SU-DHL-6 (cell line): ENCODE results near the gene THRA.

Experiments
- H2AFZ ChIP-seq: fragments of 200-600 bp; sonication (generic); 2 replicates; pipeline ENCODE4 v1.6.1; 2014; ENCODE audit warnings: low read depth, mild to moderate bottlenecking, moderate library complexity, mixed read lengths, antibody characterized with exemption, low read length; ENCODE audit not compliant: severe bottlenecking
- H3F3A ChIP-seq: fragments of 200-600 bp; shearing (Covaris generic); 2 replicates; pipeline ENCODE4 v1.6.0; 2016; ENCODE audit warnings: antibody characterized with exemption, mild to moderate bottlenecking; ENCODE audit not compliant: insufficient read depth
- H3K27ac ChIP-seq: fragments of 200-600 bp; sonication (generic); 2 replicates; pipeline ENCODE4 v1.5.1; 2016; ENCODE audit warnings: low read depth, mild to moderate bottlenecking, low read length, moderate library complexity, mixed read lengths
- H3K27me3 ChIP-seq: fragments of 200-600 bp; sonication (generic), shearing (Covaris generic); 2 replicates; pipeline ENCODE4 v1.6.0; 2014; ENCODE audit warnings: mild to moderate bottlenecking, low read length
- H3K36me3 ChIP-seq: fragments of 200-600 bp; sonication (generic); 2 replicates; pipeline ENCODE4 v1.6.1; 2014; ENCODE audit warnings: mild to moderate bottlenecking, low read length, mixed read lengths
- H3K4me2 ChIP-seq: fragments of 300-600, 200-600 bp; shearing (Covaris generic), sonication (generic); 2 replicates; pipeline ENCODE4 v1.6.0; 2014; ENCODE audit warnings: low read length, low read depth, mild to moderate bottlenecking; ENCODE audit not compliant: poor library complexity, severe bottlenecking
- H3K4me3 ChIP-seq: fragments of 200-600 bp; sonication (generic); 2 replicates; pipeline ENCODE4 v1.5.1; 2014; ENCODE audit warnings: antibody characterized with exemption, low read length, mild to moderate bottlenecking, mixed read lengths; ENCODE audit not compliant: insufficient read depth, poor library complexity, severe bottlenecking
- H3K79me2 ChIP-seq: fragments of 200-600 bp; sonication (generic); 2 replicates; pipeline ENCODE4 v1.6.1; 2014; ENCODE audit warnings: mild to moderate bottlenecking, low read length, moderate library complexity; ENCODE audit not compliant: insufficient read depth
- H3K9ac ChIP-seq: fragments of 200-600 bp; sonication (generic); 2 replicates; pipeline ENCODE4 v1.7.0; 2014; ENCODE audit warnings: mild to moderate bottlenecking, low read length
- H3K9me2 ChIP-seq: fragments of 200-600 bp; sonication (generic); replicated peaks from 2 replicates; pipeline ENCODE4 v1.6.1; 2014; ENCODE audit warnings: low read length; ENCODE audit not compliant: insufficient read depth
- H3K9me3 ChIP-seq: fragments of 200-600 bp; sonication (generic); 2 replicates; pipeline ENCODE4 v1.6.1; 2014; ENCODE audit warnings: low read length, mixed read lengths; ENCODE audit not compliant: insufficient read depth
- H4K20me1 ChIP-seq: fragments of 200-600 bp; sonication (generic); 2 replicates; pipeline ENCODE4 v1.6.1; 2014; ENCODE audit warnings: low read depth, mild to moderate bottlenecking, antibody characterized with exemption, low read length, moderate library complexity, mixed read lengths
- CTCF ChIP-seq: fragments of 200-600 bp; sonication (generic); IDR thresholded peaks from one replicate; pipeline ENCODE4 v1.5.1; 2017; ENCODE audit warnings: antibody characterized with exemption, mild to moderate bottlenecking, low read length, moderate library complexity; ENCODE audit not compliant: insufficient read depth, poor library complexity, severe bottlenecking
- EZH2phosphoT487 ChIP-seq: fragments of 200-600 bp; sonication (generic), shearing (Covaris generic); conservative IDR thresholded peaks from 2 replicates; pipeline ENCODE4 v1.6.1; 2018; ENCODE audit warnings: mild to moderate bottlenecking, antibody characterized with exemption, low read length, moderate library complexity, mixed read lengths

The THRA gene

GRCh38 chr17:40079545-40079944 lies 16.8 kb downstream of the THRA start:
- Histone ChIP-seq H3K36me3 (no peaks in the 10 kb centered on the region), H2AFZ (no peak overlapping the region), H3K9me2 (no peaks in the 10 kb centered on the region), H3K9ac (no peak overlapping the region), H3K79me2 (no peaks in the 10 kb centered on the region), H3K9me3 (no peaks in the 10 kb centered on the region), H3K27me3 (no peaks in the 10 kb centered on the region), H3K27ac (no peak overlapping the region), H3F3A (no peaks in the 10 kb centered on the region), H4K20me1 (no peaks in the 10 kb centered on the region), H3K4me3 (no peak overlapping the region), H3K4me2 (no peak overlapping the region)
- TF ChIP-seq CTCF (no peak), EZH2phosphoT487 (no peak)

DNA sequence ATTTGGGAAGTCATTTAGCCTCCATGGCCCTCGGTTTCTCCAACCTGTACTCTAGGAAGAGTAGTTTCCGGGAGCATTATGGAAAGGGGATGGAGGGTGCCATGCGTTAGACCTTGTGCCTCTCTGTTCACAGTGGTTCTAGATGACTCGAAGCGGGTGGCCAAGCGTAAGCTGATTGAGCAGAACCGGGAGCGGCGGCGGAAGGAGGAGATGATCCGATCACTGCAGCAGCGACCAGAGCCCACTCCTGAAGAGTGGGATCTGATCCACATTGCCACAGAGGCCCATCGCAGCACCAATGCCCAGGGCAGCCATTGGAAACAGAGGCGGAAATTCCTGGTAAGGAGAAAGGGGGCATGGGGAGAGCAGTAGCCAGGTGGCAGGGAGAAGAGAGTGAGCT lies 21.7 kb downstream of the THRA start:
- Histone ChIP-seq H3K27ac (no peak overlapping the region), H4K20me1 (no peaks in the 10 kb centered on the region), H3K36me3 (no peaks in the 10 kb centered on the region), H2AFZ (no peak overlapping the region), H3K79me2 (no peaks in the 10 kb centered on the region), H3F3A (no peaks in the 10 kb centered on the region), H3K9me3 (no peaks in the 10 kb centered on the region), H3K9ac (no peak overlapping the region), H3K9me2 (no peaks in the 10 kb centered on the region), H3K27me3 (no peaks in the 10 kb centered on the region), H3K4me3 (no peak overlapping the region), H3K4me2 (no peak overlapping the region)
- TF ChIP-seq EZH2phosphoT487 (no peak), CTCF (no peak)

- H3K4me3 ChIP-seq = no peak overlapping the region
These were observed 23.6 kb downstream of the THRA start for GRCh38 chr17:40086150-40087044.

More at GRCh38 chr17:40086150-40087044, 23.6 kb downstream of the THRA start:
- H3K9ac ChIP-seq = no peak overlapping the region
- peak; percentile 89 for TF ChIP-seq CTCF
- no peak for TF ChIP-seq EZH2phosphoT487
- no peaks in the 10 kb centered on the region for H3K9me2 ChIP-seq
- no peaks in the 10 kb centered on the region for H3K9me3 ChIP-seq
- no peaks in the 10 kb centered on the region for H3K79me2 ChIP-seq
- no peaks in the 10 kb centered on the region for H3K27me3 ChIP-seq
- H4K20me1 ChIP-seq = no peaks in the 10 kb centered on the region
- H3F3A ChIP-seq = no peaks in the 10 kb centered on the region
- H3K27ac ChIP-seq = no peak overlapping the region
- no peak overlapping the region for H3K4me2 ChIP-seq
- no peak overlapping the region for H2AFZ ChIP-seq
- no peaks in the 10 kb centered on the region for H3K36me3 ChIP-seq
